Smooth muscle cell (in vitro differentiated cells): ENCODE measurements around the gene IGF1. TPM values are rescaled to one million over a fixed set of nuclear protein-coding genes. Genes with fewer than 3 reads are reported as not detected.

Experiments
- DNase-seq: peaks from one replicate; lab custom pipeline; 2025; ENCODE audit not compliant: unreplicated experiment; lab: John Stamatoyannopoulos, UW
- H2AFZ ChIP-seq: fragments of 200-600 bp; sonication (generic); 2 replicates; pipeline ENCODE4 v1.6.0; 2016; ENCODE audit warnings: antibody characterized with exemption, low read depth, mild to moderate bottlenecking
- H3F3A ChIP-seq: fragments of 200-600 bp; sonication (generic); 2 replicates; pipeline ENCODE4 v1.6.0; 2017; ENCODE audit warnings: antibody characterized with exemption, low read depth
- H3K27ac ChIP-seq: fragments of 200-600 bp; sonication (generic); 2 replicates; pipeline ENCODE4 v1.5.1; 2016; ENCODE audit warnings: low read depth, mild to moderate bottlenecking
- H3K27me3 ChIP-seq: fragments of 200-600 bp; sonication (generic); 2 replicates; pipeline ENCODE4 v1.6.1; 2016; ENCODE audit warnings: low read depth, mild to moderate bottlenecking
- H3K36me3 ChIP-seq: fragments of 200-600 bp; sonication (generic); 2 replicates; pipeline ENCODE4 v1.5.1; 2016; ENCODE audit warnings: low read depth
- H3K4me1 ChIP-seq: fragments of 200-600 bp; sonication (generic); 2 replicates; pipeline ENCODE4 v1.5.1; 2016; ENCODE audit warnings: low read depth
- H3K4me2 ChIP-seq: fragments of 200-600 bp; sonication (generic); 2 replicates; pipeline ENCODE4 v1.6.0; 2016; ENCODE audit warnings: mild to moderate bottlenecking
- H3K4me3 ChIP-seq: fragments of 200-600 bp; sonication (generic); 2 replicates; pipeline ENCODE4 v1.5.1; 2016; ENCODE audit warnings: mild to moderate bottlenecking
- H3K79me2 ChIP-seq: fragments of 200-600 bp; sonication (generic); 2 replicates; pipeline ENCODE4 v1.6.0; 2016; ENCODE audit warnings: low read depth, mild to moderate bottlenecking
- H3K9ac ChIP-seq: fragments of 200-600 bp; sonication (generic); 2 replicates; pipeline ENCODE4 v1.6.0; 2016; ENCODE audit warnings: low read depth
- H3K9me3 ChIP-seq: fragments of 200-600 bp; sonication (generic); replicated peaks from 2 replicates; pipeline ENCODE4 v1.5.1; 2016; ENCODE audit warnings: low read depth
- H4K20me1 ChIP-seq: fragments of 200-600 bp; sonication (generic); 2 replicates; pipeline ENCODE4 v1.6.0; 2016; ENCODE audit warnings: low read depth
- WGBS: methylation state at CpG from one replicate; pipeline ENCODE4 v1.1.7; 2016; ENCODE audit warnings: low lambda C conversion rate; 5-methylcytosine and 5-hydroxymethylcytosine counted together
- polyA plus RNA-seq: library from polyadenylated mRNA; unstranded; fragments of >200 nt; fragmentation: Nextera tagmentation; extraction: Ambion mirVana; gene quantifications from 2 replicates; pipeline ENCODE4 v1.2.1, GENCODE V29; 2016
- total RNA-seq: library from RNA; depleted of rRNA; stranded (reverse); fragments of >200 nt; gene quantifications from 2 replicates; pipeline ENCODE4 v1.2.3, GENCODE V29; 2014
- TF ChIP-seq, protein P1 (sequence below): fragments of 200-600 bp; sonication (generic); IDR thresholded peaks from 2 replicates; pipeline ENCODE4 v1.5.1; 2017; ENCODE audit warnings: borderline replicate concordance, mild to moderate bottlenecking, antibody characterized with exemption; ENCODE audit not compliant: insufficient read depth, poor library complexity, severe bottlenecking

Gene IGF1
- total and polyA plus RNA-seq, 2 experiments from 2014 or later = 1.3 to 8.9 TPM

DNA sequence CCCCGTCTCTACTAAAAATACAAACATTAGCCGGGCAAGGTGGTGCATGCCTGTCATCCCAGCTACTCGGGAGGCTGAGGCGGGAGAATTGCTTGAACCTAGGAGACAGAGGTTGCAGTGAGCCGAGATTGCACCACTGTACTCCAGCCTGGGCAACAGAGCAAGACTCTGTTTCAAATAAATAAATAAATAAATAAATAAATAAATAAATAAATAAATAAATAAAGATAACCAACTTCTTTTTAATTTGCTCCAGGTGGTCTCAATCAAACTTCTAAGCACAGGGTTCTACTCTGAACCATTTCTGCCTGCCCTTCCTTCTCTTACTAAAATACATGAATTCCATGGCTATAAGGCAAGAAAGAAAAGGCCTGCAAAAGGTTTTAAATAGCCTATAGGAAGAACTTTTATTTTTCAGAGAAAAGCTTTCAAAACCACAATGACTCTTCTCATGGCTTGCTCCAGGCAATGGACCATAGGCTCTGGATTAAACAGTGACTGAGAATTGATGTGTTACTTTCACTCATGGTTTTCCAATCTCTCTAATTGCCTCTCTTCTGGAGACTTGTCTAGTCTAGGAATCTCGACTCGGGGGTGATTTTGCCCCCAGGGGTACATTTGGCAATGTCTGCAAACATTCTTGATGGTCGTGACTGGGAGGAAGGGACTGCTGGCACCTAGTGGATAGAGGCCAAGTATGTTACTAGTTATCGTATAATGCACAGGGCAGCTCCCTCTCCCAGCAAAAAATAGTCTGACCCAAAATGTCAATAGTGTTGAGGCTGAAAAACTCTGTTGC is 14.4 kb downstream of the IGF1 start:
- Histone ChIP-seq H2AFZ (no peak overlapping the region), H3K79me2 (no peaks in the 10 kb centered on the region), H3K27ac (no peak overlapping the region), H3K4me1 (no peaks in the 10 kb centered on the region), H3K9me3 (no peaks in the 10 kb centered on the region), H3F3A (no peaks in the 10 kb centered on the region), H3K9ac (no peak overlapping the region), H3K36me3 (no peaks in the 10 kb centered on the region), H3K4me3 (no peak overlapping the region), H3K4me2 (no peak overlapping the region), H3K27me3 (no peaks in the 10 kb centered on the region), H4K20me1 (no peaks in the 10 kb centered on the region)
- TF ChIP-seq, protein P1, sequence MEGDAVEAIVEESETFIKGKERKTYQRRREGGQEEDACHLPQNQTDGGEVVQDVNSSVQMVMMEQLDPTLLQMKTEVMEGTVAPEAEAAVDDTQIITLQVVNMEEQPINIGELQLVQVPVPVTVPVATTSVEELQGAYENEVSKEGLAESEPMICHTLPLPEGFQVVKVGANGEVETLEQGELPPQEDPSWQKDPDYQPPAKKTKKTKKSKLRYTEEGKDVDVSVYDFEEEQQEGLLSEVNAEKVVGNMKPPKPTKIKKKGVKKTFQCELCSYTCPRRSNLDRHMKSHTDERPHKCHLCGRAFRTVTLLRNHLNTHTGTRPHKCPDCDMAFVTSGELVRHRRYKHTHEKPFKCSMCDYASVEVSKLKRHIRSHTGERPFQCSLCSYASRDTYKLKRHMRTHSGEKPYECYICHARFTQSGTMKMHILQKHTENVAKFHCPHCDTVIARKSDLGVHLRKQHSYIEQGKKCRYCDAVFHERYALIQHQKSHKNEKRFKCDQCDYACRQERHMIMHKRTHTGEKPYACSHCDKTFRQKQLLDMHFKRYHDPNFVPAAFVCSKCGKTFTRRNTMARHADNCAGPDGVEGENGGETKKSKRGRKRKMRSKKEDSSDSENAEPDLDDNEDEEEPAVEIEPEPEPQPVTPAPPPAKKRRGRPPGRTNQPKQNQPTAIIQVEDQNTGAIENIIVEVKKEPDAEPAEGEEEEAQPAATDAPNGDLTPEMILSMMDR = no peak
- 81% methylated on average over 9 of the region's 9 CpGs for WGBS
- DNase-seq = no peak

DNA sequence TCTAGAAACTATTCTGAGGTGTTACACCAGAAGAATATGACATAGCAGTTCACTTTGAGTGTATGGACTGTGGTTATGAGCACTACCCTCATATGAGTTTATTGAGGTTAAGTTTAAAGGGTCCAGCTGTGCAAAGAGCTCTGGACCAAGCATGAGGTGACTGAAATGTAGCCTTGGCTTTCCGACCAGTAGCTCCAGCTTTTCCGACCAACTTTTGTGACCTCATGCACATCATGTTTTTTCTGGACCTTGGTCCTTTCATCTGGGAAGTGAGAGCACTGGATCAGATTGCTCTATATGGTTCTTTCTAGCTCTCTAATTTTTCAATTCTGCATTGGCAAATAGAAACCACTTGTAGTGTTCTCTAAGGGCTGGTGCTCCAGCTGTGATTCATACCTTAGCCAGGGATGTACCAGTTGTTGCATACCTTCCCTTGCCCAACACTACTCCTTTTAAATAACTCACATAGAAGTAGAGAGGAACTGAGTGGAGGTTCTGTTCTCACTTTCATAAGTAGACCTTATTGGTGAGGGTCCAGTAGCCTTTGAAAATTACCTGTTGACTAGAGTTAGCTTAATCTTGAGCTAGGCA is 16.6 kb downstream of the IGF1 start:
- WGBS = 95% methylated on average over 2 of the region's 2 CpGs

DNA sequence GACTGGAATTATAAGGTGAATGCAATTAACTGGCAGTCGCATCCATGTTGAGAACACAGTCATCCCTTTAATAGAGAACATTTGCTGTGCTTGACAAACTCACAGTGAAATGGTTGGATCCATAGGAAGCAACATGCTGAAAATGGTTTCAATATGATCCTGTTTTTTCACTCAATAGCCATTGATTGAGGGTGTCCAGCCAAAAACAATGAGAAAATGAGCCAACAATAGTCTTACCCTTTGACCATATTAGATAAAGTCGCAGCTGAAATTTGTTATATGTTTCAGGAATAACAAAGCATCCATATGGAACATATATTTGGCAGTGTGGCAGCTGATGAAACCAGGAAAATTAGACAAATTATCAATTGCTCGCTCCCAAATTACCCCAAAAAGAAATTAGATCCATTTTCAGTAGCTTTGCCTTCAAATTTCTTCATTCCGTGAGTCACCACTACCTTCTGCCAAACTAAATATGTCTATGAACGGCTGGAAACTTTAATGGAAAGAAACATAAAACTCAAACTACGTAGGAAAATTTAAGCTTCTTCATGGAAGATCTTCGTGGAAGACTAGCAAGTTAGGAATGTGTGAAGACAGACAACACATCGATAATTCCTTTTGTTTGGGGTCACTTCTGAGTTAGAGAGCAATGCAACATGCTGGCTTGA is 17.4 kb downstream of the IGF1 start:
- no peak for DNase-seq
- WGBS = 92% methylated on average over 8 of the region's 8 CpGs
- H3F3A ChIP-seq = no peaks in the 10 kb centered on the region
- no peaks in the 10 kb centered on the region for H3K4me1 ChIP-seq
- H3K4me2 ChIP-seq = no peak overlapping the region
- no peaks in the 10 kb centered on the region for H3K27me3 ChIP-seq
- no peak overlapping the region for H3K4me3 ChIP-seq
- no peaks in the 10 kb centered on the region for H4K20me1 ChIP-seq
- no peak overlapping the region for H3K9ac ChIP-seq
- H3K79me2 ChIP-seq = no peaks in the 10 kb centered on the region
- H3K36me3 ChIP-seq = no peaks in the 10 kb centered on the region
- H3K9me3 ChIP-seq = no peaks in the 10 kb centered on the region
- H3K27ac ChIP-seq = no peak overlapping the region
- TF ChIP-seq, protein P1 = no peak
- H2AFZ ChIP-seq = no peak overlapping the region

More for the DNA sequence above, 16.6 kb downstream of the IGF1 start:
- no peaks in the 10 kb centered on the region for H3K9me3 ChIP-seq
- no peaks in the 10 kb centered on the region for H3K36me3 ChIP-seq
- no peaks in the 10 kb centered on the region for H3K79me2 ChIP-seq
- no peaks in the 10 kb centered on the region for H3K27me3 ChIP-seq
- TF ChIP-seq, protein P1 = no peak
- H2AFZ ChIP-seq = no peak overlapping the region
- H3K4me1 ChIP-seq = no peaks in the 10 kb centered on the region
- H3K9ac ChIP-seq = no peak overlapping the region
- no peak for DNase-seq
- no peaks in the 10 kb centered on the region for H4K20me1 ChIP-seq
- no peak overlapping the region for H3K4me3 ChIP-seq
- no peak overlapping the region for H3K27ac ChIP-seq
- H3K4me2 ChIP-seq = no peak overlapping the region
- H3F3A ChIP-seq = no peaks in the 10 kb centered on the region
